GM19467 (cell line): ENCODE results near the gene TDG.

Experiments used
- ATAC-seq: cut with Tn5 transposase; IDR thresholded peaks from one replicate; pipeline ENCODE4 v1.9.1; 2021; ENCODE audit warnings: mild to moderate bottlenecking, moderate library complexity; ENCODE audit not compliant: unreplicated experiment

Gene TDG

DNA sequence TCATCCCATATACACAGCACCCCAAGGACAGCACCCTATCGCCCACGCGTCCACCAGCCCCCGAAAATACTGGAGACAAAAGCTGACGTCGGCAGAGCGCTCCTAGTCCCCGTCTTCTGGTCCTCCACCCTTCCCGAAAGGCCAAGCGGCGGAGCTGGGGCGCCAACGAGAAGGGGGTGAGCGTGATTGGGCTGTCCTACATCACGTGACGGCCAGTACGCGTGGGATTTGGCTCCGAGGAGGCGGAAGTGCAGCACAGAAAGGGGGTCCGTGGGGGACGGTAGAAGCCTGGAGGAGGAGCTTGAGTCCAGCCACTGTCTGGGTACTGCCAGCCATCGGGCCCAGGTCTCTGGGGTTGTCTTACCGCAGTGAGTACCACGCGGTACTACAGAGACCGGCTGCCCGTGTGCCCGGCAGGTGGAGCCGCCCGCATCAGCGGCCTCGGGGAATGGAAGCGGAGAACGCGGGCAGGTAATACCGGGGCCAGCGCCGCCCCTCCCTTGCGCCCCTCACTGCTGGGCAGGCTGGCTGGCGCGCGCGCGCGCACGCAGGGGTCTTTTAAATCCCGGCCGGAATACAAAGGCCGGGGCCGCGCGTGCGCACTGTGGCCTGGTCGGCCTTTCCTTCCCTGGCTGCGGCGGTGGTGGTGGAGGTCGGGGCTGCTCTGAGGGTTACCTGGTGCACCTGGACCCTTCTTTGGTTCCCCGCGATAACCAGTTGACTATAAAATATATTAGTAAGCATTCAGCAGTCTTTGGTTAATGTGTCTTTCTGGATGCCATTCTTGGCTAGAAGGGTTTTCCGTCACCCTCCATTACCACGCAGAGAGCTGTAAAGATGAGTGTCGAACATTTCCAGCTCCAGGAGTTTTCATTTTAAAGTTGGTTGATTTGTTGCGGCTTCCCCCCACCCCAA is at the start of gene TDG:
TSS of gene TDG (plus strand) at position 283 of the 915 bp plus-strand sequence. CDS start at position 449, 166 bp downstream.
- peak; percentile 91 for ATAC-seq

DNA sequence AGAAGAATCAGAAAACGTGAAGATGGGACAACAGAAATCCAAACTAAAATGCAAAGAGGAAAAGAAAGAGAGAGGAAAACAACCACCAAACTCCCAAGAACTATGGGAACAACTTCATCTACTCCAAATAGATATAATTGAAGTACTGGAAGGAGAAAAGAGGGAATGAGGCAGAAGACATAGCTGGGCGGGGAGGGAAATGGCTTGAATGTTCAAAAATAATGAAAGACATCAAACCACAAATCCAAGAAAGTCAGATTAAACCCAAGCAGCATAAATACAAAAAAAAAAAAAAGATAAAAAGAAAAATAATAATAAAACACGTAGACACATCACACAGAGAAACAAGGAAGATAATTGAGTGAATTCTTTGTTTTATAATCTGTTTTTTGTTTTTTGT is 47.8 kb upstream of the TDG start:
- ATAC-seq: no peak

DNA sequence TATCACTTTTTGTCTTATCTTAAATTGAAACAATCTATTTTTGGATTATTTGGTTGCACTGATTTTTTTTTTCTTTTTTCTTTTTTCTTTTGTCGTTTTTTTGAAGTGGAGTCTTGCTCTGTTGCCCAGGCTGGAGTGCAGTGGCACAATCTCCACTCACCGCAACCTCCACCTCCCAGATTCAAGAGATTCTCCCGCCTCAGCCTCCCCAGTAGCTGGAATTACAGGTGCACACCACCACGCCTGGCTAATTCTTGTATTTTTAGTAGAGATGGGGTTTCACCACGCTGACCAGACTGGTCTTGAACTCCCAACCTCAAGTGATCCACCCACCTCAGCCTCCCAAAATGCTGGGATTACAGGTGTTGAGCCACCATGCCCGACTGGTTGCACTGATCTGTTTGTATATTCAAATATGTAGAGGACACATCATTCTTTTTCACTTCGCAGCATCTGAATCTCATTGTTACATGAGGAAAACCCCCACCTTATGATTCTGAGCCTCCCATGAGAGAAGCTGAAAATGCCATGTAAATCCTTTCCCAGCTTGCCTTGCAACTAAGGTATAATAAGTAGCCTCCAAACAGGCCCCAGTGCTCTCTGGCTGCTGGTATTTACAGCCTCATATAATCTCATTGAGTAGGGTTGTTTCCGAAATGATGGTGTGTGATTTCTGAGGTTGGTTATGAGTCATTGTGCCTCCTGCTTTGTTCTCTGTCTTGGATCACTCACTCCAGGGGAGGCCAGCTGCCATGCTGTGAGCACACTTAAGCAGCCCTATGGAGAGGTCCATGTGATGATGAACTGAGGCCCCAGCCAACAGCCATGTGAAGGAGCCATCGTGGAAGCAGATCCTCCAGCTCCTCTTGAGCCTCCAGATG is 40.7 kb upstream of the TDG start:
- ATAC-seq: peak; percentile 32

DNA sequence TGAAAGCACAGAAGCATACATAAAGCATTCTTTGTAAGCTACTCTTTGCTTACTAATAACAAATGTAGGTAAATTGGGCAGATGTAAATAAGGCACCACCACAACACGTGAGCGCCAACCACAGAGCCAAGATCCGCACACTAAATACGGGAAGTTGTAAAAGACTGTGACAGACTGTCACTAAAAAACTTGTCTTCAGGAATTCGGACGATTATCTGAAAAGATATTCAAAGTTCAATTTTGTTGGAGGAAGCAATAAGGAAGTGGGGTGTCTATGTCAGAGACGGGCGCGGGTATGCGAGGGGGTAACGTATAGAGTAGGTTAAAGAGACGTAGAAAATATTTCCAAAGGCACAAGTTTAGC is 37.0 kb upstream of the TDG start:
- peak; percentile 16 for ATAC-seq

DNA sequence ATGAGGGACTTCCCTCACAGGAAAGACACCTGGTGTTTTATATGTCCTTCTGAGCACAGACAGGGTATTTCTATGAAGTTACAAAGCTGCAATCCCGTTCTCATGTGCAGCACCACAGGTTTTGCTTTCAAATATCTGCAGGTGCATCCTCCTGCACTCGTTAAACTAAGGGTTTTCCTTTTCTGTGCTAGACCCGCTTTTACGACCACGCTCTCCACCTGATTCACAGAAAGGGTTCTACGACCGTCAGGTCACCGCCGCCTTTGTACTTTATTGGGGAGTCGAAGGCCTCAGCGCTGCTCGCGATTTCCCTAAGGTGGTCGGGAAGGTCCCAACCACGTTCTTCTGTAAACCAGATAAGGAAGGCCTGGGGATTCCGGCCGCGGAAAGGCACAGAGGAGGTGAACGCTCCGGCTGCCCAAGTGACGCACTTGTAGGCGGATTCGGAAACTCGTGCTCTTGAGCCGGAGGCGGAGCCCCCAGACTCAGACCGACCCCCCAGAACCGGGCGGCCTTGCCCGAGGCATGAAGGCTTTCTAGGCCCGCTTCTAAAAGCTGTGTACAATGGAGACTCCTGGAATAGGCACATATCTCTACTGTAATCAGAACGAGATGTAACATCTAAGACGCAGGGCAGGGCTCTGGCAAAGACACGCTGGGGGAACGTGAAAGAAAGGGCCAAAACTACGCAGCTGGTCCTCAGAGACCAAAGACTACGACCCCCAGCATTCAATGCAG is 36.5 kb upstream of the TDG start:
- peak; percentile 12 for ATAC-seq

DNA sequence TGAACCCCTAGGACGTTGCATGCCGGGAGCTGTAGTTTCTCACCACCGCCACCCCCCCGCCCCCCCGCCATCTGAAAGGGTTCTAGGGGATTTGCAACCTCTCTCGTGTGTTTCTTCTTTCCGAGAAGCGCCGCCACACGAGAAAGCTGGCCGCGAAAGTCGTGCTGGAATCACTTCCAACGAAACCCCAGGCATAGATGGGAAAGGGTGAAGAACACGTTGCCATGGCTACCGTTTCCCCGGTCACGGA is 36.0 kb upstream of the TDG start:
- no peak for ATAC-seq

DNA sequence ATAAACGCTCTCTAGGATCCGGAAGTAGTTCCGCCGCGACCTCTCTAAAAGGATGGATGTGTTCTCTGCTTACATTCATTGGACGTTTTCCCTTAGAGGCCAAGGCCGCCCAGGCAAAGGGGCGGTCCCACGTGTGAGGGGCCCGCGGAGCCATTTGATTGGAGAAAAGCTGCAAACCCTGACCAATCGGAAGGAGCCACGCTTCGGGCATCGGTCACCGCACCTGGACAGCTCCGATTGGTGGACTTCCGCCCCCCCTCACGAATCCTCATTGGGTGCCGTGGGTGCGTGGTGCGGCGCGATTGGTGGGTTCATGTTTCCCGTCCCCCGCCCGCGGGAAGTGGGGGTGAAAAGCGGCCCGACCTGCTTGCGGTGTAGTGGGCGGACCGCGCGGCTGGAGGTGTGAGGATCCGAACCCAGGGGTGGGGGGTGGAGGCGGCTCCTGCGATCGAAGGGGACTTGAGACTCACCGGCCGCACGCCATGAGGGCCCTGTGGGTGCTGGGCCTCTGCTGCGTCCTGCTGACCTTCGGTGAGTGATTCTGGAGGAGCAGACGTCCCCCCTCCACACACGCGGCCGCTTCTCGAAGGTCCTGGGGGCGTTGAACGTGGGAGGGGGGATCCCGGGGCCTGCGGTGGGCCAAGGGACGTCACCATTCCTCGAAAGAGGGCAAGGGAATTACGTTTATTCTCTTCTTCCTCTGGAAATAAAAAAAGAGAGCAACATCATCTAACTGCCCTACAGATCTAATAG is 35.5 kb upstream of the TDG start, which contains the start of gene HSP90B1:
TSS of gene HSP90B1 (plus strand) at position 377 of the 753 bp plus-strand sequence. CDS start at position 483, 106 bp downstream.
- peak; percentile 61 for ATAC-seq

DNA sequence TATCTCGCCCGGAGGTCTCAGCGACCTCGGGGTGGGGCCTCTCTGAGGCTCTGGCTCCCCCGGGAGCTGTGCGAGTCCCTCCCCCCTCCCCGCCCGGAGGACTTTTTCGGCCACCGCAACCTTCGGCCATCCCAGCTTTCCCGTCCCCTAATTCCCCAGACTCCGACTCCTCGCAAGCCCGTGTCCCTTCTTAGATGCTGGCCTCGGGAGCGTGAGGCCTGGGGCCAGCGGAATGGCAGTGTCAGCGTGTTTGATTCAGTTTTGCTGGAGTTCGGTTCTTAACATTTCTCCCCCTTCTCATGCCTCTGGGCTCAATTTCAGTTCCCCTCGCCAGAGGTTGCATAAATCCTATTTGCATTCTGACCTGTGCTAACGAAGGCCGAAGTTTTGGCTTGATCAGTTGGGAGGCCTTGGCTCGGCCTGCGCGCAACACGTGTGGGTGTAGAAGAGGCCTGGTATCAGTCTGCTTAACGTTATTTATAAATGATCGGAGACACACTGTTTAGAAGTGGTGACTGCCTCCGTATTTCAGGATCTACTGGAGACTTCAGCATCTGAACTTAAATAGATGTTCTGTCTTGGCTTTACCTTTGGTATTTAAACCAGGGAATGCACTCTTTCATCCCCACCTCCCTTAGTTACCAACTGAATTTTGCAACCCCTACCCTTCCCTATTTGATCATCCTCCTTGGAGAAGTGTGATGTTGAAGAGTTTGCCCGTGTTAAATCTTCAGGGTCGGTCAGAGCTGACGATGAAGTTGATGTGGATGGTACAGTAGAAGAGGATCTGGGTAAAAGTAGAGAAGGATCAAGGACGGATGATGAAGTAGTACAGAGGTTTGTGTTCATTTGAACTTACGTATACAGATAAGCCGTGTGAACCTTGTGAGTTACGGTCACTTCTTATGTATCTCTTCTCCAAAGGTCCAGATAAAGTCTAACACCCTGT is 34.6 kb upstream of the TDG start:
- no peak for ATAC-seq

DNA sequence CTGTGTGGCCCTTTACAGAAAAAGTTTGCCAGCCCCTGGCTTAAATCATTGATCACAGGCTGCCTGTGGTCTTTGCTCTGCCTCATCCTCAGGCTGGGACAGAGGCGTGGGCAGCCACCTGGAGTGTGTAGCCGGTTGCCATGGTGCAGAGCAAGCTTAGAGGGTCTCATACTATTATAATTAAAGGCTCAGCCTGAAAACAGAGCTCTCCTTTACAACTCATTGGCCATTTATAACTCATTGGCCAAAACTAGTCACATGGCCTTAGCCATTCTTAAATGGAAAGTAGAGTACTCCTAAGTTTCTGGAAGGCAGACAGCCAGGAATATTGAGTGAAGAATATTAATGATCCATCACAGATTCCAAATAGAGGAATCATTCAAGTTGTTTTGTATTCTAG is 32.4 kb upstream of the TDG start:
- ATAC-seq: no peak

DNA sequence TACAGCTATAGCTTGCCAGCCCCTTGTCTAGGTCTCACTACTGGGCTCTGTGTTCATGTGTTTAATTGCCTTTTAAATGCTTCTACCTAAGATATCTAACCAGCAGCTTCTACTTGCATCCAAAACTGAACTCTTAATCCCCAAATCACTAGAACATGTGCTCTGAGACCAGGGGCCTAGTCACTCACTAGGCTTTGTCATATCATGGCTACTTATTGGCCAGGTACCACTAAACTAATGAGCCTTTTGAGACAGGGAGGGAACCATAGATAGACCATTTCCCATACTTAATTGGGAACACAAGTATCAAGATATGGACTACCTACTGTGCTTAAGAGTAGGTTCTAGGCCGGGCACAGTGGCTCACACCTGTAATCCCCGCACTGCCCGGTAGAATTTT is 29.0 kb upstream of the TDG start:
- no peak for ATAC-seq

DNA sequence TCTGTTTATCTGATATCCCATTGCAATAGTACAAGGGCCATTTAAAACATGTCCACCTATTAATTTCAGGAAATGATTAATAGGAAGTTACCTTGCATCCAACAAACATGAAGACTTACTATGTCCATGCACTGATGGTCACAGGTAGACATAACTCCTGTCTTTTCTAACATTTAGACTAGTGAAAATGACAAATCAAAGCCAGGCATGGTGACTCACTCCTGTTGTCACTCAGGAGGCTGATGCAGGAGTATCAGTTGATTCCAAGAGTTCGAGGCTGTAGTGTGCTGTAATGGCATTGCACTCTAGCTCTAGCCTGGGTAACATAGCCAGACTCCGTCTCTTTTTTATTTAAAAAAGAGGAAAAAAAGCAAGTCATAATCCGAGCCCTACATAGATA is 20.7 kb upstream of the TDG start:
- no peak for ATAC-seq

DNA sequence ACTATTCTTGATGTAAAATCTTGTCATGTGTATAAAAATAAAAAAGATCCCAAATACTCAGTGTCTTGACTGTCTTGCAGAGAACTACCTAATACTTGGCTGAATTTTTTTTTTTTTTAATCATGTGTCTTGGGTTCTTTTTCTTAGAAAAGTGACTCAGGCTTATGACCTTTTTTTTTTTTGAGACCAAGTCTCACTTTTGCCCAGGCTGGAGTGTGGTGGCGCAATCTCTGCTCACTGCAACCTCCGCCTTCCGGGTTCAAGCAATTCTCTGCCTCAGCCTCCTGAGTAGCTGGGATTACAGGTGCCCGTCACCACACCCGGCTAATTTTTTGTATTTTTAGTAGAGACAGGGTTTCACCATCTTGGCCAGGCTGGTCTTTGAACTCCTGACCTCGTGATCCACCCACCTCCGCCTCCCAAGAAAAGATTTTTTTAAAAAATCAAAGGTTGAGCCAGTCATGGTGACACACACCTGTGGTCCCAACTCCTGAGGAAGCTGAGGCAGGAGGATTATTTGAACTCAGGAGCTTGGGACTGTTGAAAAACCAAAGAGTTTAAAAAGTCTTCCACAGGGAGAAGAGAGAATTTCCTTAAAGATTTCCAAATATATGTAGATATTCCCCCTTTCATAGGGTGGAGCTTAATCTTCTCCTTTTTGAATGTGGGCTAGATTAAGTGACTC is 17.7 kb upstream of the TDG start:
- ATAC-seq: no peak

DNA sequence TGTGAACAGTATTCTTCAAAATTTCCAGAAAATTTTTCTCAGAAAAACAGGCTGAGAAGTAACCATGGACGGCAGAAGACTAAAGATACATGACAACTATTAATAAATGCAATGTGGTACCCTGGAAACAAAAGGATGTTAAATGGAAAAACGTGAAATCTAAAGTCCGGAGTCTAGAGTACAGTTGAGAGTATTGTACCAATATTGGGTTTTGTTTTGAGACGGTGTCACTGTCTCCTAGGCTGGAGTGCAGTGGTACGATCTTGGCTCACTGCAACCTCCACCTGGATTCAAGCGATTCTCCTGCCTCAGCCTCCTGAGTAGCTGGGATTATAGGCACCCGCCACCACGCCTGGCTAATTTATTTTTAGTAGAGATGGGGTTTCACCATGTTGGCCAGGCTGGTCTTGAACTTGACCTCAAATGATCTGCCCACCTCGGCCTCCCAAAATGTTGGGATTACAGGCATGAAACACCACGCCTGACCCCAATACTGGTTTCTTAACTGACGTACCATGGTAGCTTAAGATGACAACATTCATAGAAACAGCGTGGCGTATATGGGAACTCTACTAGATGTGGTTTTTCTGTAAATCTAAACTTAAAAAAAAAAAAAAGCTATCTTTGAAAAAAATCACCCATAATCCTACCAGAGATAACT is 16.8 kb upstream of the TDG start:
- ATAC-seq: no peak

DNA sequence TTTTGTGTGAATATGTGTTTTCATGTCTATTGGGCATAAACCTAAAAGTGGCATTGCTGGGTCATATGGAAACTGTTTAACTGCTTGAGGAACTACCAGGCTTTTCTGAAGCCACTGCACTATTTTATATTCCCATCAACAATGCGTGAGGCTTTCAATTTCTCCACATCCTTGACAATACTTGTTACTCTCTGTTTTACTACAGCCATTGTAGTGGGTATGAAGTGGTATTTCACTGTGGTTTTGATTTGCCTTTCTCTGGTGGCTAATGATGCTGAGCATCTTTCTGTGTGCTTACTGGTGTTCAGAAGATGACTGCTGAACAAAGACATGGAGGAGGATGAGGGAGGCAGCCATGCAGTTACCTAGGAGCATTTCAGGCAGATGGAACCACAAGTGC is 13.2 kb upstream of the TDG start:
- ATAC-seq: no peak

DNA sequence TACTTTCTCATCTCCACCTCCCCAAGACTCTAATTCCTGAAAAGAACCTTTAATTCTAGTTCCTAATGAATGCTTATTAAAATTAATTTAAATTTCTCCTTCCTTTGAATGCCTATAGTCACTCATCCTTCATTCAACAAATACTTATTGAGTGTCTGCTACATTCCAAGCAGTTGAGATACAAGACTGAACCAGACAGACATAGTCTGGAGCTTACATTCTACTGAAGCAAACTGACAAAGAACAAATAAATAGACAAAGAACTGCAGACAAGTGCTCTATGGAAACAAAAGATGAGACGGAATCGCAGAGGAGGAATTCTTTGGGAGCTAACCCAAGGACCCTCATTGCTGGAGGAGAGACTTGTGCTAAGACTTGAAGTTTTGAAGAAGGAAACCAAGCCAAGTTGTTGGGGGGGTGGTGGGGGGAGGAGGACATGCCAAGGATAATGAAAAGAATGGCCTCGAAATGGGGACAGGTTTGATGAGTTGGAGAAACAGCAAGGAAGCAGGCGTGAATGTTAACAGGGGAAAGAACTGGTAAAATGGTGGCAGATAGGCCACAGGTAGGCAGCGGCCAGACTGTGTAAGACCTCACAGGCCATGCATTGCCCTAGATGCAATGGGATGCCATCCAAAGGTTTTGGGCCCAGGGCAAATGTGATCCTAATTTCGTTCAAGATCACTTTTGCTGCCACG is 9.7 kb upstream of the TDG start:
- ATAC-seq: no peak

DNA sequence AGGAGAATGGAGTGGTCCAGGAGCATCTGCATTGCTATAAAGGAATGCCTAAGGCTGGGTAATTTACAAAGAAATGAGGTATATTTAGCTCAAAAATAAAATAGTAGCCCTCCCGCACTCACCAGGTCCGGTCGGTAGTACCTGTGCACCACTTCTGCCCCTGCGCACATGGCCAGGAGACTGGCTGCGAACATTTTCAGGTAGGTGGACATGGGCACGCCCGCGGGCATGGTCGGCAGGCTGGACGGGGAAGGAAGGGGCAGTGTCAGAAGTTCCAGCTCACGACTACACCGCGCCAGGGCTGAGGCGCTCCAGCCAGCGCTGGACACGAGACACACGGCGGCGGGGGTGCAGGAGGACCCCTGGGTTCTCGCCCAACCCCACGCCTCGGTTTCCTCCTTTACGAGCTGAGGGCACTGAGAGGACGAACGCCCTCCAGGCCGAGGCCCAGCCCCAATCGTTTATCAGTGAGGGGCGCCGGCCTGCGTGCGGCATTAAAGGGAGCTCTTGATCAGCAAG is 9.1 kb upstream of the TDG start:
- ATAC-seq: peak; percentile 12

DNA sequence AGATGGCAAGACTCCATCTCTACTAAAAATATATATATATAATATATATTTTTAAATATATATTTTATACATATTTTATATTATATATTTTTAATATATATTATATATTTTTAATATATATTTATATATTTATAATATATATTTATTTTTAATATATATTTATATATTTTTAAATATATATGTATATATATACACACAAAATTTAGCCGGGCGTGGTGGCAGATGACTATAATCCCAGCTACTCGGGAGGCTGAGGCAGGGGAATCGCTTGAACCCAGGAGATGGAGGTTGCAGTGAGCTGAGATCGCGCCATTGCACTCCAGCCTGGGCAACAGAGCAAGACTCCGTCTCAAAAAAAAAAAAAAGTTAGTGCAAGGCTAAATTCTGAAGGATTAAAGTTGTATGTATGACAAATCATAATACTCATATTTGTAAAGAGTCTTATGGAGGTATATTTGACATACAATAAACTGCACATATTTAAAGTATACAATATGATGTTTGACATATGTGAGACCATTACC is 7.7 kb upstream of the TDG start:
- ATAC-seq: no peak
